NCI-H2107 (cell line): Measurements from ENCODE around the gene LETM1.

ENCODE experiments used
- DNase-seq: peaks from one replicate; lab custom pipeline; 2025; lab: John Stamatoyannopoulos, UW

LETM1 gene

DNA sequence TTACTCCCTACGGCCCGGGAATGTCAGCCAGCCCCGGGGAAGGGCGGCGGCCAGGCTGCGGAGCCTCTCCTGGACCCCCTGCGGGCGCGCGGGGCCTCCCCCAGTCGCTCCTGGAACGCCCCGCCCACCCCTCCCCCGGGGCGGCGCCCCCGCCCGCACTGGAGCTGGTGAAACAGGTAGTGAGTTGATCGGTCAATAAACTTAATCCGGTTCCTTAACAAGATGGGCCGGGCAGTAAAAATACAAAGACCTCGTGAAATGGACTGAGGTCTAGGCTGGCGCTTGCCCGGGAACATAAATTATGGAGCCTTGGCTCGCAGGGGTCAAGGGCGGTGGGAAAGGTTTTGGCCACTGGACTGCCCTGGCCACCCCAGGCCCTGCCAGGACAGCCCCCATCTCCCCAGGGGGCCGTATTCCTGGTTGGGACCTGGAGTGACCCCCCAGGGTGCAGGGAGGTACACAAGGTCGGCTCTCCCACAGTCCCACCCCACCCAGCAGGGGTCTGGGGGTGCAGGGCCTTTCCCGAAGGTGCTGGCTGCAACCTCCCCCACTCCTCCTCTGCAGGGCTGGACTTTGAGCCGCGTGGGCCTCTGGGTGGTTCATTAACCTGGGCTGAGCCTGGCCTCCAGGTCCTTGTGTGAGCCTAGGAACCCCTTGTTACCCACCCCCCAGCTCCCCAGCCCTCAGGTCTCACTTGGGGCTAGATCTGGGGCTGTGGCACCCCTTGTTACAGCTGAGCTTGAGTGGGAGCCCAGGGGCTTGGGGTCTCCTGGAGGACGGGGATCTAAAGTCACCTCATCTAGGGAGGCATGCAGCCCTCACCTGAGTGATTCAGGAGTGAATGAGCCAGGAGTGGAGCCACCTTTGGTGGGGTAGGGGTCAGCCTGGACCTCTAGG lies 60.4 kb downstream of the LETM1 start:
- no peak for DNase-seq

DNA sequence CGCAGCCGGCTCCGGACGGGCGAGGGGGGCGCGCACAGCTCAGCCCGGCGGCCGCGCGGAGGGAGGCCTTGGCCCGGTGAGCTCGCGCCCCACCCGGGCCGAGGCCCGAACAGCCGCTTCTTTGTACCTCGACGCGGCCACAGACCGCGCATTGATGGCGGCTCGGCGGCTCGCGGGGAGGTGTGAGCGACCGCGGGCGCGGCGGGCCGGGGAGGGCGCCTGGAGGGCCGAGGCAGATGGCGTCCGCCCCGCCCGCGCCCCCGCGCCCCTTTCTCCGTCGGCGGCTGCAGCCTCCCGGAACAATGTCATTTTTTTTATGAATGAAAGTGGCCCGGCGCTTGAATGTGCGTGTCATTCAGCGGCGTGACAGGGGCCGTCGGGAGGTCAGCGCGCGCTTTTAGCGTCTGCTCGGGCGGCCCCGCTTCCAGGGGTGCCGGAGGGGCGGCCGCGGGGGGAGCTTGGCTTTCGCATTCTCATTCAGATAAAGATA lies 61.1 kb downstream of the LETM1 start:
- no peak for DNase-seq

DNA sequence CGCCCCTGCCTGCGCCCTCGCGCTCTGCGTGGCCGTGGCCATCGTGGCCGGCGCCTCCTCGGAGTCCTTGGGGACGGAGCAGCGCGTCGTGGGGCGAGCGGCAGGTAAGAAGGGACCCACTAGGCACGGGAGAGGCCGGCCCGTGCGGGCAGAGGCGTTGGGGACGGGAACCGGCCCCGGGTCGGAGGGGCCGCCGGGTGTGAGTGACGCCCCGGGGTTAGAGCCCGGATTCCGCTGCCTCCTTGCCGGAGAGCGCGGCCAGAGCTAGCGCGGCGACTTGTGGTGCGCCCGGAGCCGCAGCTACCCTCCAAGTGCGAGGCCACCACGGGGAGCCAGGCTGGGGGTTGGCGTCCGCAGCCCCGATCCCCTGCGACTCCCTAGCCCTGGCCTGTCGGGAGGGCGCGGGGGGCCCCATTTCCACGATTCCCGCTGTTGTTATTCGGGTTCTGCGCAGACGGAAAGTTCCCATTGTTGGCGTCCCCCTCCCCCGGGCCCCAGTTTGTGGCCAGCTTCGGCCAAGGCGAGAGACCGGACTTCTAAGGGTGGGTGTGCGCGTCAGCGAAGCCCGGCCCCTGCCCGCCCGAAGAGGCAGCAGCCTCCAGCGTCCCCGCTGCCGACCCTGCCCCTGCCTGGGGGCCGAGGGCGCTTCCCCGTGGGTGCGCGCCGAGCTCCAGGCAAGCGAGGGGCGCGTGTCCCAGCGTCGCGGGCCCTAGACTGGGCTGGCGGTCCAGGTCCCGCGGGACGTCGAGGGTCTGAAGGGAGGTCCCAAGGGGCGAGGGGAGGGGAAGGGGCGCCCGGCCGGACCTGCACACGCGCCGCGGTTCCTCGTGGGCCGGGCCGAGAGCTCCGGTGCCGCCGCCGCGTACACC lies 61.8 kb downstream of the LETM1 start:
- DNase-seq = no peak

DNA sequence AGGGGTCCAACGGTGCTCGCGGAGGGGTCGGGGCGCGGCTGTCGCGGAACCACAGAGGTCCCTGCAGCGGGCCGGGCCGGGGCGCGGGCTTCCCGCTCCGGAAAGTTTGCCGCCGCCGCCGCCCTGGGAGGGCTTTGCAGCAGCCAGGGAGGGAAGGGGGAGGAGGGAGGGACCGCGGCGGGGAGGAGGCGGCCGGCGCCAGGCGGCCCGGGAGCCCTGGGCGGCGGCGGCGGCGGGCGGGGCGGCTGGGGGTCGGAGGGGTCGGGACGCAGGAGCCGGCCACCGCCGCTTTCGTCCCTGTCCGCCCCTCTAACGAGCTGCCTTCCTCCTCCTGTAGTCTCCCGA lies 62.5 kb downstream of the LETM1 start:
- no peak for DNase-seq

DNA sequence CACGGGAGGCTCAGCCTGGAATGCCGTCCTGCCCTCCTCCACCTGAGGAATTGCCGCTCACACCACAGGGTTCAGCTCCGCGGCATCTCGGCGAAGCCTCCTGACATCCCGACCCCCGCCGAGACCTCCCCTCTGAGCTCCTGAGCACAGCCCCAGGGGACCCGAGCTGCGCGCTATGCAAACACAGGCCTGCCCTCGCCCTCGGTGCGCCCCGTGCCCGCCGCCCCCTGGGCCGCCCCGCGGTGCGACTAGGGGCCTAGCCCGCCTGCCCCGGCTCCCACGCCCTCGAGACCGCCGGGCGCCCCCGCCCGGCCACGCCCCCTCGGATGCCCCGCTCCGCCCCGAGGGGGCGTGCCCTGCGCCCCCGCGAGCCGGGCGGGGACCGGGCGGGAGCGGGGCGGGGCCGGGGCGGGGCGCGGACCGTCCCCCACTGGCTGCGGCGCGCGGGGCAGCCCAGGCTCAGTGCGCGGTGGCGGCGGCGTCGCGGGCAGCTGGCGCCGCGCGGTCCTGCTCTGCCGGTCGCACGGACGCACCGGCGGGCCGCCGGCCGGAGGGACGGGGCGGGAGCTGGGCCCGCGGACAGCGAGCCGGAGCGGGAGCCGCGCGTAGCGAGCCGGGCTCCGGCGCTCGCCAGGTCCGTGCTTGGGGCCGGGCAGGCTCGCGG lies 63.0 kb downstream of the LETM1 start, which contains the start of gene FGFR3:
FGFR3 (plus strand) TSS at position 462 of the 664 bp plus-strand sequence. CDS start 642 bp downstream, outside the sequence.
- no peak for DNase-seq

DNA sequence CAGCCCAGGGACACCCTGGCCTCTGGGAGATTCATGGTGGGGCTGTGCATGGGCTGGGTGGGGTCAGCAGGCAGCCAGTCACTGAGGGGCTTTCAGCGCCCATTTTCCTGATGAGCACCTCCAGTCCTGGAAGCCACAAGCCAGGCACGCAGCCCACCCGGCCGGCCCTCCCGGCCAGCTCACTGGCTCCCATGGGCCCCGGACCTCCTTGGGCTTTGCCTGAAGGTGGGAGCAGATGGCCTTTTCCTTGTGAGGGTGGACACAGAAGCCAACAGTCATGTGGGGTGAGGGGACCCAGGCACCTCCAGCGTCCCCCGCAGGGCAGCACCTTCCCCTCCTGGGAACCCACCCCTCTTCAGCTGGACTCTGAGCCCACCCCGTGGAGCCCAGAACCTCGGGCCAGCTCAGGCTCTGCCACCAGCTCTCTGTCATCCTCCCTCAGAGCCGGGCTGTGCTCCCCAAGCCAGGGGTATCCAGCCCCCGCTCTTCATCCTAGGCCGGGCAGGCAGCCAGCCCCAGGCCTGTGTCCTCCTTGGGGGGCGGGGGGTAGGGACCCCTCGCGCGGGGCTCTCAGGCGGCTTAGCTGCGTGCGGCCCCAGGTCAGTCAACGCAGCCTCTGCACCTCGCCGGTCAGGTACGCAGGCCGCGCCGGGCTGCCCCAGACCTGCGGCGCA lies 63.7 kb downstream of the LETM1 start:
- no peak for DNase-seq

DNA sequence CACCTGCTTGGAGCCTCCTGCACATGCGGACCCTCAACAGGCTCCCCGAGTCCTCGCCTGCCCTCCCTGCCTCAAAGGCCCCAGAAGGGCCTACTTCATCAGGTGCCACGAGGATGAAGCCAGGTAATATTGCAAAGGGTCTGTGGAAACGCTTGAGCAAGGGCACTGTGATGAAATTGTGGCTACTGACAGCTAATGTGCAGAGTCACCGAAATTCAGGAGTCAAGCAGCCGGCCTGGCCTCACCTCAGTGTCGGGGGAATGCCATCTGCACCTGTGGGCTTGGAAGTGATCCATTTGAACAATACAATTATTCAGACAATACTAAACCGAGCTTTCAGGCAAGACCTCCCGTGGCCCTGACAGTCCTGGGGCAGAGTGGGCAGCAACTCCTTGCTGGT lies 66.0 kb downstream of the LETM1 start:
- no peak for DNase-seq

DNA sequence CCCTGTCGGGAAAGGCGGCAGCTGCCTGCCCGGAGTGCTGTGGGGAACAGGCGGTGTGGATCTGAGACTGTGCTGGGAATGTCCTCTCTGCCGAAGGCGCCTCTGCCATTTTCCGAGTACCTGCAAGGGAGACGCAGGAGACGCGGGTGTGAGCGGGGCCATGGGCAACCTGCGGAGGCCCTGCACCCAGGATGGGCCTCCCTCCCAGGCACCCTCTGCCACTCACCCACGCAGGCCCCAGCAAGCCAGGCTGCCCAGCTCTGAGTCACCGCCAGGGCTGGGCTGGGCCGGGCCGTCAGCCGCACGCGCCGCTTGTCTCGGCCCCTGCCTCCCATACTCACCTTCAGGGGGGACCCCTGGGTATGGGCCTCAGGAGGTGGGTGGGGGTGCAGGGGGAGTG lies 66.4 kb downstream of the LETM1 start:
- no peak for DNase-seq

DNA sequence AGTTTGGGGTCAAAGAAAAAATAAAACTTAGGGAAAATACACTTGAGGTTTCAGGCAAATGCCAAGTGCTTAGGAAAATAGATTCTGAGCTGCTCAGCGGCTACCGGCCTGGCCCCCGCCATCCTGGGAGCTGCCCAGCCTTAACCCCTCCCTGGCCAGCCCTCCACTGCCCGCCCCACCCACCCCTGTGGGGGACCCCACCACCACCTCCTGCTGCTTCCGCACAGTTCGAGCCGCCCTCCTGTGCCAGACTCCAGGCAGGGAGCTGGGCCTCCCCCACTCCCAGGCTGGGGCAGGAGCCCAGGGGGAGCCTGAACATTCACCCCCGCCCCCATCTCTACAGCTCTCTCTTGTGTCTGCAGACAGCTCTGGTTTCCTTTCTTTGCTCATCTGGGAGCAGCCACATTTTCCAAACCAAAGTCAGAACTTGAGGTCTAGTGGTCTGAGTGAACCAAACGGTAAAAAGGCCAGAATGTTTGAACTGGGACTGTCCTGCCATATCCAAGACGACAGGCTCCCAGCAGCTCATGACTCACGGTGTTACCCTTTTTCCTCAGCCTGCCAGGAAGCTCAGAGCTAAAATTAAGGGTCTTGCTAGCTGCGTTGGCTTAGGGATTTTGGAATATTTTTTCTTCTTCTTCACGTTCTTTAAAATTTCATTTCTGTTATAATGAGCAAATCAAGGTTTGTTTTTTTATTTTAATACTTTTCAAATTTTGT lies 67.5 kb downstream of the LETM1 start:
- no peak for DNase-seq

DNA sequence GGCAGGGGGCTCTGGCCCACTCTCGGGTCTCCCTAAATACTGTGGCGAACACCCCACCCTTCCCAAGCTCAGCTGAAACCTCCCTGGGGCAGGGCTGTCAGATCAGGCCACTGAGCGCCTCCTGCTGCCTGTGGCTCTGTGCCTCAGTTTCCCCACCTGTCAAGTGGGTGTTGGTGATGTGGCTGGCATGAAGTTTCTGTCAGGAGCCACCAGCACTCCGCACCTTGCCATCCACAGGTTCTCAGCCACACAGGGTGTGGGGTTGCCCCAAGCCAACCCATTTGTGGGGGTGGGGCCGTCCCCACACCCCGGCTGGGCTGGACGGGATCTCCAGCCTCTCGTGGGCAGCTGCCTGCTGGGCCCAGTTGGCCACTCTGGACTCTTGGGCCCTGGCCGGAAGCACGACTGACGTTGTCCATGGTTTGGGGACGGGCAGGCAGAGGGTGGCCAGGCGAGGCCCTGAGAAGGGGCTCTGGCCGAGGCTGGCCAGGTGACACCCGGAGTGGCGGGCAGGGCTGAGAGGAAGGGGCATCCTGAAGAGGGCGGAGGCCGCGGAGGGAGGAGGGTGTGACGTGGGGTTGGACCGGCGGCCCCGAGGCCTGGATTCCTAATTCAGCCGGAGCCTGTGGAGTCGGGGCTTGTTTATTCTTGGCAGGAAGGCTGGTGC lies 68.4 kb downstream of the LETM1 start:
- no peak for DNase-seq

DNA sequence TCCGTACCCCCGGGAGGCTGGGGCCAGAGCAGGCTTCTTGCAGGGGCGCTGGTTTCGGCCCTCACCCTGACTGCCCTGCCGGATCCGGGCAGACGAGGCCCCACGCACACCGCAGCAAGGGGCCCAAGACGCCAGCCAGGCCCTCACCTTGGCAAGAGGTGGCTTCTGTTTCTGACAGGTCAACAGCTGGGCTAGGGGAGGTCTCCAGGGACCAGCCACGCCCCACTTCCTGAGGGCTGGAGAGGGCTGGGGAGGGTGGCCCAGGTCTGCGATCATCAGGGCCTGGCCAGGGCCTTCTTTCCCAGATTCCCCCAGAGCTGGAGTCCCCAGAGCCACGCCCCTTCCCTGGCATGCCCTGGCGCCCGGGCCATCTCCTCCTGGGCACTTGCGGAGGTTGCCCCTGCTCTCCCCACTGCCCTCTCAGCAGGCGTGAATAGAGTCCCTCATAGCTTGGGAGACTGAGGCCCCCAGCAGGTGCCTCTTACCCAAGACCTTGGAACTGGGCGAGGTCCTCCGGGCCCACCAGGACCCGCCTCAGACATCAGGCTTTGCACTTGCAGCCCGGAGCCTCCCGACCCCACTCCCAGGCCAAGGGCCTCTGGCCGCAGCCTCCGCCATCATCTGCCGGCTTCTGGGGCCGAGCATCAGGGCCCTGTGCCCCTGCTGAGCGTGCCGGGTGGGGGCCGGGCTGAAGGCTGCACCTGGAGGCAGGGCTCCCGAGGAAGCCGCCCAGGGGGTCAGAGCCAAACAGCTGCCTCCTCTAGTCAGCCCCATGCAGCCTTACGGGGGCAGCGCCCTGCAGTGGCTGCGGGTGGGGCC lies 69.2 kb downstream of the LETM1 start:
- no peak for DNase-seq

DNA sequence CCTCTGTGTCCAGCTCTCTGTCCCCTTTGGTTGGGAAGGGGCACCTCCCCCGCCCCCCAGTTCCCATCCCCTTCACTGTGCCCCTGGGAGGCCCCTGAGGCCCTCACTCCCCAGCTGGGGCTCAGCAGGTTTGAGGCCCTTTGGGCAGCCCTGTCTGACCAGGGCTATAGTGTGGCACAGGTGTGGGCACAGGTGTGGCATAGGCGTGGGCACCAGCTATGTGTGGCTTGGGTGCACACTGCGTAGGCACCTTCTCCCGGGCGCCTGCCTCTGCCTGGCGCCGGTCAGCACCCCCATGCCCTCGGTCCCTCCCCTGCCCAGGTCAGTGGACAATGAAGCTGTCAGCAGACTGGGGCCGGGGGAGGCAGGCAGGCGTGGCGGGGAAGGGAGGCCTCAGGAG lies 70.4 kb downstream of the LETM1 start:
- no peak for DNase-seq

DNA sequence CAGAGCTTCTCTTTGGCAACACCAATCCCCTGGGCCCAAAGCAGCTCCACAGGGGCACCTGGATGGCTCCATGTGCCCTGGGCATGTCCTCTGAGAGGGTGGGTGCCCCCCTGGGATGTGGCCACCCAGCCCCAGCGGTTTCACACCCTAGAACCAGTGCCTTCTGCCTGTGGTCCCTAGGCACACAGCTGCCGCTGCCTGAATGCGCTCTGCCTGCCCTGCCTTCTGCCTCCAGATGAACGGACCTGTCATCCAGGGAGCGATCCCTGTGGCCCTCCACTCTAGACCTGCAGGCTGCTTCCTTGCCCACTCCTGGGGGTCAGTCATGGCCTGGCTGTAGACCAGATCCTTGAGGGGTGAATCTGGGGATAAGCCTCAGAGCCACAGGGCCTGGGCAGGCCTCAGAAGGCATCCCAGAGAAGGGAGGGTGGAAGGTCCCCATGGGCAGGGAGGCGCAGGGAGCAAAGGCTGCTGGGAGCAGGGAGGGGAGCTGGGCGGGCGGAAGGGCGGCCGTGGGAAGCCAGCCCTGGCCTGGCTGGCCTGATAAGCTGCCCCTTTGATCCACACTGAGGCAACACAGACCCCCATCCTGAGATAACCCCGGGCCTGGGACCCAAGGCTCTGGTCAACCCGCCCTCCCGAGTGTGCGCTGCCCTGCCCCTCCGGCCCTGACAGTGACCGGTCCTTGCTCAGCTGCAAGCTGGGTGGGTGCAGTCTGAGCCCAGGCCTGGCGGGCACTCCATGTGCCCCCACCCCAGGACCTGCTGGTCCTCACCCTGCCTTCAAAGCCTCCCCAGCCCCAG lies 71.0 kb downstream of the LETM1 start:
- no peak for DNase-seq

DNA sequence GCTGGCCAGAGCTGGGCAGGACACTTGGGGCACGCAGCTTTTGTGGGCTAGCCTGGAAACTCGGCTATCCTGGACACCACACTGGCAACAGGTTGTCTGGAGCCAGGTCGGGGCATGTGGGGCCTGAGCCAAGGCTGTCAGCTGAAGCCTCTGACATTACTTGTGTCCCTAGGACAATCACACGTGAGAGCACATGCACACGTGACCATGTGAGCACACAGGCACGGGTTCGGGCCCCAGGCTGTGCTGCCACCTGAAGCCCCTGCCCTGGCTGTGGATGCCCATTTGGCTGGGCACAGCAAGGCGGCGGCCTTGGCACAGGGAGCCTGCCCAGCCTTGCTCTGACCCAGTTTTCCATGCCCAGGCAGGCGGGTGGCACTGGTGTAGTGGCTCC lies 71.6 kb downstream of the LETM1 start:
- no peak for DNase-seq

DNA sequence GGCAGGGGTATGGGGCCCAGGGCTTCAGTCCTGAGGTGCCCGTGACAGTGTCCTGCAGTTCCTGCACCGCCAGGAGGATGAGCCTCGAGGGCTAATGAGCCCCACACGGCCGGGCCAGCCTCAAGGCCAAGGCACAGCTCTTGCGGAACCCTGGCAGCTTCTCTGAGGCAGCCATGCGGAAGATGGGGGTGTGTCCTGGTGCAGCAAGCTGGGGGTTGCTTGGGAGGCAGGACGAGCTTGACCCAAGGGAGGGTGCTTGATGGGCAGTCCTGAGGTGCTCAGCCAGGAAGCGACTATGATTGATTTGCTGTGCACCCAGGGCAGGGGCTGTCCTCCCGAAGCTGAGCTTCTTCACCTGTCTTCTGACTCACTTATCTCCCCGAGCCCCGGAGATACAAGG lies 72.0 kb downstream of the LETM1 start:
- no peak for DNase-seq

DNA sequence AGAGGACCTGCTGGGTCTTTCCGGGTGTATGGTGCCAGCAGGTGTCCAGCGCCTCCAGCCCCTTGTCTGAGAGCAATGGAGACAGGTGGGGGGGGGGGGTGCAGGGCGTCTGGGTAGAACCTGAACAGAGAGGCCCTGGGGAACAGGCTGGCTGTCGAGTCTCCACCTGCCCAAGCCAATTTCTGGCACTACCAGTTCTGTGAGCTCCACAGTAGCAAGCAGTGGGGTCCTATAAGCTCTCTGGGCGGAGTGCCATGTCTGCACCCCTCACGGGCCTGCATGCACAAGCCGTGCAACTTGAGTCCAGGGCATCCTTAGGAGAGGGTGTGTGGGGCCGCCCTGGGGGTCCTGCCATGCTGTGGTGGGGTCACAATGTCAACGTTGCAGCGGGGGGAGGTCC lies 72.9 kb downstream of the LETM1 start:
- DNase-seq = no peak

DNA sequence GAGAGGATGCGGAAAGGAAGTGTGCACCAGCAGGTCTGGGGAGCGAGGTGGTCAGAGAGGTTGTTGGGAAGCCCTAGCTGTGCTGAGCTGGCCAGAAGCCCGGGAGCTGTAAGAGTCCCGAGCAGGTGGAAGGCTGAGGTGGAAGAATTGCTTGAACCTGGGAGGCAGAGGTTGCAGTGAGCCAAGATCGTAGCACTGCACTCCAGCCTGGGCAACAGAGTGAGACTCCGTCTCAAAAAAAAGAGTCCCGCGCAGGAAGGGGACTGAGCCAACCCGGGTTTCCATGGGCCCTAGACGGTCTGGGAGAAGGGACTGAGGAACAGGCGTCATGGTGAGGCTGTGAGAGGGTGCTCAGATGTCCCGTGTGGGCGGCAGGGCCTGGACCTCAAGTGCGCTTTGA lies 75.5 kb downstream of the LETM1 start:
- no peak for DNase-seq

DNA sequence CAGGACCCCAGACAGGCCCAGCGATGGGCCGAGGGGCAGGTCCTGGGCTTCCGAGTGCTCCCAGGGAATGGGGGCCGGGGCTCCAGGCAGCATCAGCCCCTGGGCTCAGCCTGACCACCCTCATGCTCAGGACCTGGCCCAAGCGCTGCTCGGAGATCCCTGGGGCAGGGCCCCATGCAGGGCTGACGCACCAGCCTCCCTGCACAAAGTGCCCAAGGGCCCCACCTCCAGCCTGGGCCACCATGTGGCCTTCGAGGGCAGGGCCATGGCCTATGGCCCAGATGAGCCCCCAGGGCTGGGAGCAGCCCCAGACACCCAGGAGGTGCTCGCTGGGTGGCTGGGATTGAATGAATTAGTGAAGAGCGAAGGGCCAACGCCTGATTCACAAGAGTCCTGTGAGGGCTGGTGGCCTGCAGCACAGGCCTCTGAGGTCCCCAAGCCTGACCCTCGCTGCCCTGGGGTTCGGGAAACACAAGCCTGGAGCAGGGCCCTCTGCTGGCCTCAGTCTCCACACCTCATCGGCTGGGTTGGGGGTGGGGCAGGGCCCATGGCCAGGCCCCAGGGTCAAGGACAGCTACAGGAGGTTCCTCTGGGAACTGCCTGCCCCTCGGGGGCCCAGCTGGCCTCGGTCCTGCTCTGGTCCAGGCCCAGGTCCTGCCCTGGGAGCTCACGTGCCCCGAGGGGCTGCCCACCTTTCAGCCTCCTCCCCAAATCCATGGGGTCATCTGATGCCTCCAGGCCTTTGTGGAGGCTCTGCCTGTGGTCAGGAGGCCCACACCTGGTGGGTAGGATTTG lies 76.2 kb downstream of the LETM1 start:
- DNase-seq = no peak
